Stomach (tissue), 4 donors: ENCODE results near the gene AMIGO1.

Experiments used
- CTCF ChIP-seq, 7 experiments: fragments of 450-650 bp in 4 of 7; fragments of 200-600 bp in 3 of 7; sonication (generic) in 3 of 7; IDR thresholded peaks; one replicate each; pipeline ENCODE4 v1.5.1; 2016 to 2019; ENCODE audit warnings: antibody characterized with exemption in 7 of 7, control low read depth in 2 of 7, mild to moderate bottlenecking in 1 of 7
- EP300 ChIP-seq: sonication (generic); formaldehyde crosslinking; IDR thresholded peaks from one replicate; pipeline ENCODE4 v1.6.1; 2017; ENCODE audit warnings: antibody characterized with exemption
- POLR2A ChIP-seq, 4 donors: fragments of 450-650 bp; IDR thresholded peaks; one replicate each; pipeline ENCODE4 v1.6.1; 2016; ENCODE audit warnings: antibody characterized with exemption in 4 of 4, control low read depth in 2 of 4, mild to moderate bottlenecking in 1 of 4, moderate library complexity in 1 of 4
- POLR2AphosphoS5 ChIP-seq, 3 donors: sonication (generic); formaldehyde crosslinking; IDR thresholded peaks; one replicate each; pipeline ENCODE4 v1.6.1; 2016; ENCODE audit warnings: antibody characterized with exemption in 3 of 3

- TF ChIP-seq POLR2AphosphoS5 (IDR thresholded peaks at IDR 0.05) (no peak), CTCF (IDR thresholded peaks at IDR 0.05) (no peak), POLR2A (IDR thresholded peaks at IDR 0.05) (no peak), EP300 (no peak)
These were observed 26.0 kb upstream of the AMIGO1 start for GRCh38 chr1:109535481-109535880.
